Psoas muscle (tissue), 8 donors: ENCODE data around the gene MEFV. TPM values are rescaled to one million over a fixed set of nuclear protein-coding genes. Genes with fewer than 3 reads are reported as not detected.

Source experiments
- ATAC-seq, 4 donors: fragments of 200-7000 bp; cut with Tn5 transposase; one replicate each; pipeline ENCODE4 v1.9.1; 2020; ENCODE audit warnings: moderate library complexity in 3 of 4, mild to moderate bottlenecking in 2 of 4
- DNase-seq, 2 donors: peaks; one replicate each; pipeline ENCODE4 v3.0.0-alpha.2; 2020
- H3K27ac ChIP-seq: fragments of 200-600 bp; one replicate; pipeline ENCODE4 v1.8.0; 2022
- H3K27me3 ChIP-seq, 3 donors: fragments of 200-600 bp in 1 of 3; one replicate each; pipeline versions ENCODE4 v1.6.1 to v1.8.0; 2013 to 2022; ENCODE audit warnings: low read length in 2 of 3, mild to moderate bottlenecking in 2 of 3, moderate library complexity in 1 of 3; ENCODE audit not compliant: insufficient read depth in 3 of 3
- H3K36me3 ChIP-seq, 2 donors: fragments of 200-600 bp in 1 of 2; one replicate each; pipeline versions ENCODE4 v1.6.1 to v1.8.0; 2013 to 2022; ENCODE audit warnings: low read depth in 1 of 2, mild to moderate bottlenecking in 1 of 2, moderate library complexity in 1 of 2; ENCODE audit not compliant: insufficient read depth in 1 of 2
- H3K4me1 ChIP-seq: fragments of 200-600 bp; one replicate; pipeline ENCODE4 v1.8.0; 2022
- H3K4me3 ChIP-seq: fragments of 200-600 bp; one replicate; pipeline ENCODE4 v1.8.0; 2022; ENCODE audit warnings: mild to moderate bottlenecking
- H3K9me3 ChIP-seq: fragments of 200-600 bp; one replicate; pipeline ENCODE4 v1.8.0; 2022
- WGBS, 3 donors: extraction: QIAGEN DNeasy Blood & Tissue Kit; methylation state at CpG; one replicate each; pipeline versions ENCODE4 v1.1.6 to v1.1.7; 2013; 5-methylcytosine and 5-hydroxymethylcytosine counted together
- intact Hi-C, 2 donors: fragments of 100-400 bp; cut with DNase I; formaldehyde crosslinking; loops; one replicate each; pipeline versions ENCODE4 v1.11.0 to v1.14.2; 2022
- long read RNA-seq, 2 donors: library from polyadenylated mRNA; unstranded; transcript quantifications; one replicate each; pipeline ENCODE4 v2.0.0, GENCODE V29; 2021
- polyA plus RNA-seq, 3 donors: library from polyadenylated mRNA; stranded (reverse); fragments of 200-250 nt; gene quantifications; one replicate each; pipeline ENCODE4 v1.2.3, GENCODE V29; 2013
- total RNA-seq, 4 donors: library from RNA; stranded (reverse); fragmentation: NEBNext Ultra II Directional in 2 of 4; extraction: Animal tissue kit (Norgen Biotek cat#: 25700) in 2 of 4; gene quantifications; one replicate each; pipeline versions ENCODE4 v1.2.1 to v1.2.4, GENCODE V29; 2021 to 2023
- TF ChIP-seq, protein P1 (sequence below): fragments of 200-600 bp; IDR thresholded peaks from one replicate; pipeline ENCODE4 v1.8.0; 2022; ENCODE audit warnings: antibody characterized with exemption
- donor health status: healthy with polysubstance abuse.
- donor health status: DM: no; HTN: no; CAD: no; lungs with moderate emphysema.
- donor health status: Bipolar disorder and iron deficiency.
- donor health status: healthy.
- donor health status: DM: yes; HTN: yes; CAD: no.
- donor health status: DM: no; HTN: no; CAD: no.
- donor health status: DM: no; HTN: no; CAD: no.
- donor health status: DM: yes; HTN: yes; CAD: no.

Gene MEFV, protein sequence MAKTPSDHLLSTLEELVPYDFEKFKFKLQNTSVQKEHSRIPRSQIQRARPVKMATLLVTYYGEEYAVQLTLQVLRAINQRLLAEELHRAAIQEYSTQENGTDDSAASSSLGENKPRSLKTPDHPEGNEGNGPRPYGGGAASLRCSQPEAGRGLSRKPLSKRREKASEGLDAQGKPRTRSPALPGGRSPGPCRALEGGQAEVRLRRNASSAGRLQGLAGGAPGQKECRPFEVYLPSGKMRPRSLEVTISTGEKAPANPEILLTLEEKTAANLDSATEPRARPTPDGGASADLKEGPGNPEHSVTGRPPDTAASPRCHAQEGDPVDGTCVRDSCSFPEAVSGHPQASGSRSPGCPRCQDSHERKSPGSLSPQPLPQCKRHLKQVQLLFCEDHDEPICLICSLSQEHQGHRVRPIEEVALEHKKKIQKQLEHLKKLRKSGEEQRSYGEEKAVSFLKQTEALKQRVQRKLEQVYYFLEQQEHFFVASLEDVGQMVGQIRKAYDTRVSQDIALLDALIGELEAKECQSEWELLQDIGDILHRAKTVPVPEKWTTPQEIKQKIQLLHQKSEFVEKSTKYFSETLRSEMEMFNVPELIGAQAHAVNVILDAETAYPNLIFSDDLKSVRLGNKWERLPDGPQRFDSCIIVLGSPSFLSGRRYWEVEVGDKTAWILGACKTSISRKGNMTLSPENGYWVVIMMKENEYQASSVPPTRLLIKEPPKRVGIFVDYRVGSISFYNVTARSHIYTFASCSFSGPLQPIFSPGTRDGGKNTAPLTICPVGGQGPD
- total RNA-seq = under 1 TPM; 0.24 to 0.81 (median 0.69) TPM
- polyA plus RNA-seq = under 1 TPM; 0.07 to 0.09 (median 0.08) TPM
- long read RNA-seq, donor 1 = 0 reads
- long read RNA-seq, donor 2 = 0 reads

GRCh38 chr16:3256146-3256865, at the start of gene MEFV:
Gene MEFV, minus strand, starts transcription at chr16:3256633. Its CDS starts 46 bp downstream, at chr16:3256587.
- WGBS, 3 donors = 67 to 73% (median 73%) methylated on average over 14 of the region's 14 CpGs
- H3K27me3 ChIP-seq = peaks cover 0 to 10% (median 9%) of the 10 kb centered on the region in 3 donors
- H3K4me1 ChIP-seq = no peaks in the 10 kb centered on the region
- H3K9me3 ChIP-seq = no peaks in the 10 kb centered on the region
- DNase-seq = no peak
- H3K36me3 ChIP-seq = no peaks in the 10 kb centered on the region
- H3K4me3 ChIP-seq = peak within 1 kb of the TSS; percentile 15
- H3K27ac ChIP-seq = no peak within 1 kb of the TSS
- intact Hi-C loops = no loop called here
- TF ChIP-seq, protein P1, sequence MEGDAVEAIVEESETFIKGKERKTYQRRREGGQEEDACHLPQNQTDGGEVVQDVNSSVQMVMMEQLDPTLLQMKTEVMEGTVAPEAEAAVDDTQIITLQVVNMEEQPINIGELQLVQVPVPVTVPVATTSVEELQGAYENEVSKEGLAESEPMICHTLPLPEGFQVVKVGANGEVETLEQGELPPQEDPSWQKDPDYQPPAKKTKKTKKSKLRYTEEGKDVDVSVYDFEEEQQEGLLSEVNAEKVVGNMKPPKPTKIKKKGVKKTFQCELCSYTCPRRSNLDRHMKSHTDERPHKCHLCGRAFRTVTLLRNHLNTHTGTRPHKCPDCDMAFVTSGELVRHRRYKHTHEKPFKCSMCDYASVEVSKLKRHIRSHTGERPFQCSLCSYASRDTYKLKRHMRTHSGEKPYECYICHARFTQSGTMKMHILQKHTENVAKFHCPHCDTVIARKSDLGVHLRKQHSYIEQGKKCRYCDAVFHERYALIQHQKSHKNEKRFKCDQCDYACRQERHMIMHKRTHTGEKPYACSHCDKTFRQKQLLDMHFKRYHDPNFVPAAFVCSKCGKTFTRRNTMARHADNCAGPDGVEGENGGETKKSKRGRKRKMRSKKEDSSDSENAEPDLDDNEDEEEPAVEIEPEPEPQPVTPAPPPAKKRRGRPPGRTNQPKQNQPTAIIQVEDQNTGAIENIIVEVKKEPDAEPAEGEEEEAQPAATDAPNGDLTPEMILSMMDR = no peak
- ATAC-seq = peak in 1 of 4 donors; percentile 28

DNA sequence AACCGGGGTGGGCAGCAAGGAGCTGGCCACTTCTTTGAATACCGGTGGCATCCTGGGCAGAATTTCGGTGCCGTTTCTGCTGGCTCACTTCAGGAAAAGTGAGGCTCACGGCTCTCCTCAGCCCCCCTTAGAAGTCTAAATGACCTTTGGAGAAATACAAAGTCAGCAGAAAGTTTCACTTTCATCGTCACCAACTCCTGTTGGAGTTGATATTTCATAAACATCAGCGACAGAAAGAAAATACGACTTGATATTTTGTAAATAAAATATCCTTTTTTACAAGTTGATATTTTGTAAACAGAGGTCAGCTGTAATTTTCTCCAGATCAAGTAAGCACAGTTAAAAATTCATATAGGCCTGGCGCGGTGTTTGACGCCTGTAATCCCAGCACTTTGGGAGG, 49.6 kb upstream of the MEFV start:
- TF ChIP-seq, protein P1 = no peak
- H3K9me3 ChIP-seq = peaks cover 65% of the 10 kb centered on the region
- H3K4me1 ChIP-seq = peaks cover 10% of the 10 kb centered on the region
- ATAC-seq (no peak), DNase-seq (no peak)
- peaks cover 25 to 36% of the 10 kb centered on the region in 2 donors for H3K36me3 ChIP-seq
- peak overlapping the region; percentile 97 for H3K4me3 ChIP-seq
- peak overlapping the region; percentile 97 for H3K27ac ChIP-seq
- WGBS, 3 donors = 54 to 58% (median 57%) methylated on average over 11 of the region's 11 CpGs
- H3K27me3 ChIP-seq = no peaks in the 10 kb centered on the region
- intact Hi-C loops = loop anchor here in 1 of 2 donors (2.0 kb wide), 1 partner anchor 75 kb away; no protein-coding TSS in a partner anchor

DNA sequence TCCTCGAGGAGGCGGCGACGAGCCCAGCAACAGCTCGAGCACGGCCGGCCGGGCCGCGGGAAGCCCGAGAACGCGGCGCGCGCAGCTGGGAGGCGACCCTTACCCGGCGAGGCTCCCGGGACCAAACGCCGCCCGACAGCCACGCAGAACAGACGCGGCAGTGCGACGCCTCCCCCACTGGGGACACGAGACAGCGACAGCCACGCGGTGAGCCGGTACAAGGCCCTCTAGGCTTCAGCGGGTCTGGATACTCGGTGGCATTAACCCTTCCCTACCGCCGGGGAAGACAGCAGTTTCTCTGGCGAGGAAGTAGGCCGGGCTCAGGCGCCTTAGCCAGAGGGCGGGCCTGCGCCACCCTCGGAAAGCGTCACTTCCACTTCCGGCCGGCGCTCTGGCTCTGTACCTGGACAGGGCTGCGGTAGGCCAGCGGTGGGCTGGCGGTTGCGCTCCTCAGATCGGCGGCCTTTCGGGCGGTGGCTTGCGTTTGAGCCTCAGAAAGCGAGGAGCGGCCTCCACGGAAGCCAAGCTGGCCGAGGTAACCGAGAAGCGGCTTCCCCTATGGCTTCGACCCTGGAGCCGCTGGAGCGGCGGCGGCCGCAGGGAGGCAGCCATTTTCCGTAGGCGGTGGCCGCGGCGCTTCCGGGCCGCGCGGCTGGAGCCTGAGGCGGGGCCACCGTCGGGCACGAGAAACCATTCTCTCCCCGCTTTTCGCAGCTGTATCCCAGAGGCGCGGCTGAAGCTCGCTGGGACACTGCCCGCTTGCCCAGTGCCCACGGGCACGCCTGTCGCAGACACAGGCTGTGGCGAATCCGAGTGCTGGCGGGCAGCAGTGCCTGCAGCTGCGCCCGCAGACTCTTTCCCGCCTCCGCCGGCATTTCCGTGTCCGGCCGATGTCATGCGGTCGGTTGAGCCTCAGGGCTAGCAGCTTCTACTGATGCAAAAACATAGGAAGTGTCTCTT, 49.0 kb upstream of the MEFV start, which contains the start of the genes TIGD7 and ZNF75A:
TSS of gene TIGD7 (minus strand) at position 322 of the 960 bp plus-strand sequence. CDS start 4,816 bp downstream, outside the sequence.
TSS of gene ZNF75A (plus strand) at position 389 of the 960 bp plus-strand sequence. CDS start 2,932 bp downstream, outside the sequence.
- no peaks in the 10 kb centered on the region for H3K27me3 ChIP-seq
- peaks cover 58% of the 10 kb centered on the region for H3K9me3 ChIP-seq
- intact Hi-C loops = loop anchor here (1.0 to 2.0 kb wide), 6 partner anchors 22 to 195 kb away; partner anchors contain the start of genes ZNF263 (in 2 of the 2), CLUAP1 (in 1 of the 2), ZNF174 (in 1 of the 2) and ZSCAN32 (in 1 of the 2)
- ATAC-seq (peak; percentile 99 to 100 (median 99)), DNase-seq (peak; percentile 88 to 93)
- H3K27ac ChIP-seq = peak within 1 kb of the TSS; percentile 97
- H3K4me3 ChIP-seq = peak within 1 kb of the TSS; percentile 97
- H3K4me1 ChIP-seq = peaks cover 10% of the 10 kb centered on the region
- H3K36me3 ChIP-seq = peaks cover 29 to 43% of the 10 kb centered on the region in 2 donors
- TF ChIP-seq, protein P1 = peak; percentile 13
- WGBS, 3 donors = 0 to 1% (median 1%) methylated on average over 81 to 103 of the region's 103 CpGs
